NT2/D1 (cell line): Measurements from ENCODE around the gene RSPH3.

Experiments used
- SUZ12 ChIP-seq: IDR thresholded peaks from 2 replicates; pipeline ENCODE4 v1.6.1; 2011; ENCODE audit not compliant: insufficient read length, insufficient read depth; ENCODE audit errors: extremely low read depth
- YY1 ChIP-seq: IDR thresholded peaks from 2 replicates; pipeline ENCODE4 v1.6.1; 2011; ENCODE audit not compliant: insufficient read length, insufficient read depth
- ZNF274 ChIP-seq: IDR thresholded peaks from 2 replicates; pipeline ENCODE4 v1.6.1; 2011; ENCODE audit warnings: mild to moderate bottlenecking, low read depth, low read length

- TF ChIP-seq SUZ12 = no peak
- TF ChIP-seq YY1 = no peak
- TF ChIP-seq ZNF274 = no peak
These were observed 73.6 kb downstream of the RSPH3 start for GRCh38 chr6:158926414-158926813.
